Hematopoietic multipotent progenitor cell (in vitro differentiated cells): ENCODE data around the gene TTC33. TPM values are rescaled to one million over a fixed set of nuclear protein-coding genes. Genes with fewer than 3 reads are reported as not detected.

Experiments
- DNase-seq, 3 donors: peaks; one replicate each; pipeline ENCODE4 v3.0.0-alpha.2; 2011 to 2015; ENCODE audit warnings: low read depth in 2 of 3, low spot score in 2 of 3
- total RNA-seq: library from RNA; depleted of rRNA; stranded (reverse); fragments of >200 nt; gene quantifications from one replicate; pipeline ENCODE4 v1.2.3, GENCODE V29; 2012

The TTC33 gene
- total RNA-seq, 1 donor, result 3.8 TPM

DNA sequence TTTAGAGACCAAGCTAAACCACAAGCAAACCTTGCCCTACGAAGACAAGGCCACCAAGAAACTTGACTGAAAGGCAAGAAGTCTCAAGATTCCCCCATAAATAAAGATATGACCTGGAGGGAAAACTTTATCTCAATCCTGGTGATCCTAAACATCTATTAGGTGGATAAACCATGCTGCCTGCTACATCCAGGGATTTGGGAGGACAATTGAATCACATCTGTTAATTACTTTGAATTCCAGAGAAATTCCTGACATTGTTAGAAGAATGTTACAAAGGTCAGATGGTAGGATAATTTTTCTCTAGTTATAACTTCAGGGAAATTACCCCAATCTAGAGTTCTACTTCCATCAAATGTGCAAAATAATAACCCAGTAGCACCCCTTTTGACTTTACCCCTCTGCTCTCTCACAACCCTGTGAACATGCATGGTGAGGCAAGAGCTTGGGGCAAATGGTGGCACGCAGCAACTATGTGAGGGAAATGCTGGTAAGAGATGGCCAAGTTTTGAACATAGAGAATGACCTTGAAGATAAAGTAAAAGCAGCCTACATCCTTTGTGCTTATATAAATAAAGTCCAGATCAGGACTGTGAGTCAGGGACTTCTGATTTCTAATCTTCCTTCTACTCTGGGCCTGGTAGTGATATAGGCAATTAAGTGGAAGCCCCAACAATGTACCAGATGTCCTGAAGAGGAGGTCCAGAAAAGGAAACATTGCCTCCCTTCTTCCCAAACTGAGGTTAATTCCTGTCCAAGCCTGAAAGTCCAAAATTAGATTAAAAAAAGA is 133.1 kb downstream of the TTC33 start:
- no peak for DNase-seq

GRCh38 chr5:40619421-40619820 is 136.3 kb downstream of the TTC33 start:
- DNase-seq, result no peak

DNA sequence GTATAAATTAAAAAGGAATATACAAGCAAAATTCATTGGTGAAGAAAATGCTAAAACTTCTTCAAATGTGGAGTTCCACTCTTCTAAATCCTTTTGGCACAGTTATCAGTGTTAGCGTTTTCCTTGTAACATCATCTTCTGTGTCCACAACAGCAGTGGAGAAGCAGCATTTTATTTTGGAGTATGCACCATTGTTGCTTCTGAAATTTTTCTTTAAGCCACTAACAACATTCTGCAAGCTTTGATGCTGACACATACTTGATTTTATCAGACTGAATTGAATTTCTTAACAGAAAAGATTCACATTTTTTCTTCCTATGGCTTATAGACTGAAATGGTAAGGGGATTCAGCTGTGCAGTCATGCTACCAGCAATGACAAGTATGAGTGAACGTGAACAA is 136.8 kb downstream of the TTC33 start:
- DNase-seq, result no peak

DNA sequence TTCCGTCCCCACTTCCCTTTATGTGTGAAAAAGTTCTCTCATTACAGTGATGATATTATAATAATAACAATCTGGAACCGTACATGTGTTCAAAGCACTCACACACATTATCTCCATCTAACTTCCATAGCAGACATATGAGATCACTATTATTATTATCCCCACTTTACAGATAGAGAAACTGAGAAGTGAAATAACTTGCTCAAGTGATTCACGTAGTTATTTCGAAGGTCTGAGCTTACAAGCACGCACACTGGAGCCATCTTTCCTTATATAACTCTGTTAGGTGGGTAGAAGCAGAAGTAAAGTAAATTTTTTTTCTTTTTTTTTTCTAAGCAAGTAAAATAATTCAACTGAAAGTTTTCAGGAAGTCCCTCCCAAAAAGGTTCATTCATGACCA is 139.0 kb downstream of the TTC33 start:
- DNase-seq, result peak in 1 of 3 donors; percentile 53

GRCh38 chr5:40615586-40616170 is 140.1 kb downstream of the TTC33 start:
- DNase-seq, result peak in 1 of 3 donors; percentile 69

DNA sequence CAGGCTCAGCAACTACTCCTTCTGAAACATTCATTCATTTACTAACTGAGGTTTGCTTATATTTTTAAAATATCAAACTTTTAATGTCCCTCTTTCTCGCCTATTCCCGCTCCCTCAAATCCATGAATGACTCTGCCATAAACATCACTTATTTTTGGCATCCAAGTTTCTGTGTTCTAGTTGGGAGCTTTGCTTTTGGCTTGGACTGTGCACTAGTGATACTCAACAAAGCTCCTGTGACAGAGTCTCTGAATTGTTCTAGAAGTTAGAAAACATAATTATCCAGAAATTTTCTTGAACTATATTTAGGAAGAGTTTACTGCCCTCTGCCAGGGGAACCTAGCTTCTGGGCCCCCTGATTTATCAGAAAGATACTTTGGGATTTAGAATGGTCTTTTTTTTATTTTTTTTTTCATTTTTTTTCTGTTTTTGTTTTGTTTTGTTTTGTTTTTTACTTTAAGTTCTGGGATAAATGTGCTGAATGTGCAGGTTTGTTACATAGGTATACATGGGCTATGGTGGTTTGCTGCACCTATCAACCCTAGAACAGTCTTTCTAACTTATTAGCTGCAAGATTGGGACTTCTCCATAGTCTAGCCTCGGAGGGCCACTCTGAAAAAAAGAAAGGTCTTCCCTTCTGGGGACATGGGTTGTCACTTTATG is 140.7 kb downstream of the TTC33 start:
- no peak for DNase-seq

- no peak for DNase-seq
These were observed 141.3 kb downstream of the TTC33 start for GRCh38 chr5:40614466-40614865.

DNA sequence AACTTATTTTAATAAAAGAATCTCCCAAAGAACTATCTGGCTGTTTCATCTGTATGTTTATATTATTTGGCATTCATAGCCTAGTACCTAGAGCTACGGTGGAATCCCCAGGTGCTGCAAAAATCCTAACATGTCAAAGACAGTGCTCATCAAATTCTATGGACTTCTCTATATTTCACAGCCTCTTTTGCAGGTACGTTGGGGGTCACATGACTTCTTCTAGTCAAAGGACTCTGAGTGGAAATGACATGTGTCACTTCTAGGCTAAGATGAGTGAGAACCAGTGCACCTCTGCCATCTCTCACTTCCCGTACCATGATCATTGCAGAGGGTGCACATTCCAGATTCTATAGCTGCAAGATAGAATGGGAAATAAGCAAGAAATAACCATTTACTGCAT is 148.6 kb downstream of the TTC33 start:
- no peak for DNase-seq

- DNase-seq, result no peak
These were observed 149.5 kb downstream of the TTC33 start for GRCh38 chr5:40606077-40606765.

DNA sequence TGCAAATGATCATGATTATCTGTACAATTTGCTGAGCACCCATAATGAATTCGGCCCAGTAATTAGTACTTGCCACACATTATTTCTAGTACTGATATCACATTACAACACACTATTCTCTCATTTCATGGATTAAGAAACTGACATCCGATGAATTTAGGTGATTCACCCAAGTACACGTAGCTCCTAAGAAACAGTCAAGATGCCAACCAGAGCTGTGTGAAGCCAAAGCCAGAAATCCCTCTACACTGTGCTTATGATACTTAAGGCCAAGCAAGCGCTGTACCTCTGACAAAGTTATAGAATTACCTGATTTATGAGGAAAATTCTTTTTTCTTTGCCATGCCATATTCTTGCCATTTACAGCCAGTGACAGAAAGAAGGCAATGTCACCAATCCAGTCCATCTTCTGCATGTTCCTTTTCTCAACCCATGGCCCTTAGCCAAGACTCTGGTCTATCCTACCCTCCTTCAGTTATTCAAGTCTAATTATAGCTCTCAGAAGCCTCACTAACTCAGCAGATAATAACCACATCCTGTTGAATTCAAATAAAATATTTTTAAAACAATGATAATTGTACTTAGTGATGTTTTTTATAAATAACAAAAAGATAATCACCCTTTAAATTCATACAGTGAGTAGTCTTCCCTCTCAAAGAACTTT is 150.3 kb downstream of the TTC33 start:
- DNase-seq, result peak in 1 of 3 donors; percentile 64

DNA sequence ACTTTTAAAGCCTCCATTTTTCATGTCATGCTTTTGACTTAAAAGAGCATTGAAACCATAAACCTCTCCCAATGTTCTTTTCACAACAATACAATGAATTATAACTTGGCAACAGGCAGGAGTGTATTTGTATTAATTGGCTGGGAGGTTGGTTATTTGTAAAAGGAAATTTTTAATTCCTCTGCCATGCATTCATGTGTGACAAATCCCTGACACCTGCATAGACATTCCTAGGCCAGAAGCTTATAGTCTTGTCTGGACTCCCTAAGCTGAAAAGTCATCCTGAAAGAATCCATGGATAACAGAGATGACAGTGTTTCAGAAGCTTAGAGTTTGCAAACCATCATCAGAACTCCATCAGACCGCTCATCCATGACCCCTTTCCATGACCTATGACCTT is 152.4 kb downstream of the TTC33 start:
- DNase-seq, result no peak

DNA sequence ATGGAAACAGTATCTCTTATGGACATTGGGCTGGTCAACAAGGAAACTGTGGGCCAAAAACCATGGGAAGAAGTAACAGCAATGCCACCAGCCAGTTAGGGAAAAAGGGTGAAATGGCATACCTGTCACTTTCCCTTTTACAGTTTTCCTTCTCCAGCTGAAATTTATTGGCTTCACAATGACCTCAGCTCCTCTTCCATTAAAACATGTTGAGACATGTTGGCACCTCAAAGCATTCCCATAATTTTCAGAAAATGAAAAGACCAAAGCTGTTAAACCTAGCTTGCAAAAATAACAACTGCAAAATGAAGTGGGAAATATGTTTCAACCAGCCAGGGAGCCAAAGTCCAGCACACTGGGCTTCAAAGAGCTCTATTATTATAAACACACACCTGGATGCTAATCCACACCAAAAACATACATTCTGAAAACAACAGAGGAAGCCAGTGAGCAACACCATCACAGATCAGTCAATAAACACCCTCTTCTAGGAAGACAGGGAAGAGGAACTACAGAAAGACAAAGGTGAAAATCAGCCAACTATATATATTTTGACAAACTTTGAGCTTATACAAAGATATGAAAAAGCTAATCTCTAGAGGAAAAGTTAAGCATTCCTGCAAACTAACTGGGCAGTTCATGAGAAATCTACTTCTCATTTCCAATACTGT is 154.4 kb downstream of the TTC33 start:
- no peak for DNase-seq

GRCh38 chr5:40600383-40600782 is 155.4 kb downstream of the TTC33 start:
- DNase-seq, result no peak

DNA sequence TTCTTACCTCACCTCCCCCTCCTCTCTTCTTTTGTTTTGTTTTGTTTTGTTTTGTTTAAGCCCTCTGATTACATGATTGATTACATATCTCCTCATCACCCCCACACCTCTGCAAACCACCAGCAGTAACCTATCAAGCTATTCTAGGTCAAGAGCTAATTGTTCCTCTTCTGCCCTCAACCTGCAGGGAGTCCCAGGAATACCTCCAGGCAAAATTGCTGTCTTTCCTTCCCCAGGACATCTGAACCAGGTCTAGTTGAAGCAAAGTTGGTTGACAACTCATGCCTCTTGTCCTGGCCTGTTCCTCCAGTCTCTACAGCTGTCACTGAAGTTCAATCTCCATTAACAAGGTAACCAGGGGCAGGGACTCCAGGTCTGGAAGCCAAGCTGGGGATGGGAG is 156.1 kb downstream of the TTC33 start:
- DNase-seq, result no peak

DNA sequence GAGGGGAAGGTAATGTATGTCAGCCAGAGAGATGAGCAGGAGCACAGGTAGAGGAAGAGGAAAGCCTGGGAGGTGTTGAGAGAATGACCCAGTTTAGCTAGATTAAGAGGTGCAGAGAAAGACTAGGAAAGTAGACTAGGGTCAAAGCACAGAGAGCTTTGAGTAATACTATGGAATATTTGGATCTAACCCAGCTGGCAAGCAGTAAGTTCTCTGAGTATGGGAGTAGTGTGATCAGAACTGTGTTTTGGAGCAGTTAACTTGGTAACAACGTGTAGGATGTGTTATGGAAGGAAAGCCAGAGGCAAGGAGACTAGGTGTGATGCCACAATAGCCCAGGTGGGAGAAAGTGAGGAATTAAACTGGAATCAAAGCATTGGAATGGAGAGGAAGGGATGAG is 160.9 kb downstream of the TTC33 start:
- no peak for DNase-seq

DNA sequence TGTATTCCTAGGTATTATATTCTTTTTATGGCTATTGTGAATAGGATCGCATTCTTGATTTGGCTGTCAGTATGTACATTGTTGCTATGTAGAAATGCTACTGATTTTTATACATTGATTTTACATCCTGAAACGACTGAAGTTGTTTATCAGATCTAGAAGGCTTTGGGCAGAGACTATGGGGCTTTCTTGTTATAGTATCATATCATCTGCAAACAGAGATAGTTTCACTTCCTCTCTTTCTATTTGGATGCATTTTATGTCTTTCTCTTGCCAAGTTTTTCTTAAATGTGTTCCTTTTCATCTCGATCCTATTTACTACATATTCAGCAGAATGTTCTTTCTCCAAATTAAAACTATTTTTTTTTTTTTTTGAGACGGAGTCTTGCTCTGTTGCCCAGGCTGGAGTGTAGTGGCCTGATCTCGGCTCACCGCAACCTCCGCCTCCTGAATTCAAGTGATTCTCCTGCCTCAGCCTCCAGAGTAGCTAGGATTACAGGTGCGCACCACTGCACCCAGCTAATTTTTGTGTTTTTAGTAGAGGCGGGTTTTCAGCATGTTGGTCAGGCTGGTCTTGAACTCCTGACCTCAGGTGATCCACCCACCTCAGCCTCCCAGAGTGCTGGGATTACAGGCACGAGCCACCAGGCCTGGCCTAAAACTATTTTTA is 163.9 kb downstream of the TTC33 start:
- peak in 1 of 3 donors; percentile 44 for DNase-seq

- DNase-seq, result no peak
These were observed 168.4 kb downstream of the TTC33 start for GRCh38 chr5:40587376-40587775.

DNA sequence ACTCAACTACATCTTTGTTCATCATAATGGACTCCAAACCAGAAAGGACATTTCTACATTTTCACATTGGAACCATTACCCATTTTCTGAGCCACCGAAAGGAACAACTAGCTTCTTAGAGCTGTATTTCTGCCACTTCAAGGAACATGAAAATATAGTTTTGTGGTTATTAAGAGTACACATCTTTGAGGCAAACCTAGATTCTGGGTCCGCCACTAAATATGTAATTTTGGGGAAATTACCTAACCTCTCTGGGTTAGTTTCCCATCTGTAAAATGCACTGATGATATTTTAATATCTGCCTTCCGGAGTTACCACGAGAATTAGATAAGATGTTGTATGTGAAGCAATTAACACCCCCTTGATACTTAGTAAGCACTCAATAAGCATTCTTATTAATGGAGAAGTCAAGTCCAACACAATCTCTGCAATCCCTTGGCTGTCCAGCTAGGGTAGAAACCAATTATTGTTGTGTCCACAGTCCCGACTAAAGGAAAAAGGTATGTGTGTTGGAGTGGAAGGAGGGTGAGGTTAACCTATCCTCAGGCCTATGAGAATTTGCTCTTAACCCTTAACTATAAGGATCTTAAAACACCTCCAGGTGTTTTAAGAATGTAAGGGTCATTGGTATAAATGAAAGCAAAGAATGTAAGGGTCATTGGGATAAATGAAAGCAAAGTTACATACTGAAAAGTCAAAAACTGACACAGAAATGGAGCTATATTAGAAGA is 170.1 kb downstream of the TTC33 start:
- no peak for DNase-seq

DNA sequence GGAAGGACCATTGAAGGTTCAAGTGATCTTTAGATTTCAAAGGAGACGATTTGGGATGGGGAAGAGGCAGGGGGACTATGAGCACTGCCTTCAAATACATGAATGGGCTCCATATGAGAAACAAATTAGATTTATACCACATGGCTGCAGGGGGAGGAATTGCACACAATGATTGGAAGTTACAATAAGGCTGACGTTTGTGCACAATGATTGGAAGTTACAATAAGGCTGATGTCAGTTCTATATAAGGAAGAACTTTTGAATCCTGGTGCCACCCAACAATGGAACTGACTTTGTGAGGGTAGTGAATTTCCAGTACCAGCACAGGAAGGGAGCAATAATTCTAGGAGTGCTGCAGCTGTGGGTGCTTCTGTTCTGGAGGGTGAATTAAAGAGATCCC is 171.7 kb downstream of the TTC33 start:
- DNase-seq, result no peak
